ENCODE results near the gene DSPP.

- TF ChIP-seq, protein P1, sequence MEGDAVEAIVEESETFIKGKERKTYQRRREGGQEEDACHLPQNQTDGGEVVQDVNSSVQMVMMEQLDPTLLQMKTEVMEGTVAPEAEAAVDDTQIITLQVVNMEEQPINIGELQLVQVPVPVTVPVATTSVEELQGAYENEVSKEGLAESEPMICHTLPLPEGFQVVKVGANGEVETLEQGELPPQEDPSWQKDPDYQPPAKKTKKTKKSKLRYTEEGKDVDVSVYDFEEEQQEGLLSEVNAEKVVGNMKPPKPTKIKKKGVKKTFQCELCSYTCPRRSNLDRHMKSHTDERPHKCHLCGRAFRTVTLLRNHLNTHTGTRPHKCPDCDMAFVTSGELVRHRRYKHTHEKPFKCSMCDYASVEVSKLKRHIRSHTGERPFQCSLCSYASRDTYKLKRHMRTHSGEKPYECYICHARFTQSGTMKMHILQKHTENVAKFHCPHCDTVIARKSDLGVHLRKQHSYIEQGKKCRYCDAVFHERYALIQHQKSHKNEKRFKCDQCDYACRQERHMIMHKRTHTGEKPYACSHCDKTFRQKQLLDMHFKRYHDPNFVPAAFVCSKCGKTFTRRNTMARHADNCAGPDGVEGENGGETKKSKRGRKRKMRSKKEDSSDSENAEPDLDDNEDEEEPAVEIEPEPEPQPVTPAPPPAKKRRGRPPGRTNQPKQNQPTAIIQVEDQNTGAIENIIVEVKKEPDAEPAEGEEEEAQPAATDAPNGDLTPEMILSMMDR (IDR thresholded peaks at IDR 0.05) = no peak
- no peak for TF ChIP-seq POLR2AphosphoS5 (IDR thresholded peaks at IDR 0.05)
- no peak for TF ChIP-seq POLR2A (IDR thresholded peaks at IDR 0.05)
These were observed 14.0 kb downstream of the DSPP start for GRCh38 chr4:87622303-87622702.
